ENCODE results near the gene FBLN1. TPM values are rescaled to one million over a fixed set of nuclear protein-coding genes. Genes with fewer than 3 reads are reported as not detected.

Gene FBLN1, protein sequence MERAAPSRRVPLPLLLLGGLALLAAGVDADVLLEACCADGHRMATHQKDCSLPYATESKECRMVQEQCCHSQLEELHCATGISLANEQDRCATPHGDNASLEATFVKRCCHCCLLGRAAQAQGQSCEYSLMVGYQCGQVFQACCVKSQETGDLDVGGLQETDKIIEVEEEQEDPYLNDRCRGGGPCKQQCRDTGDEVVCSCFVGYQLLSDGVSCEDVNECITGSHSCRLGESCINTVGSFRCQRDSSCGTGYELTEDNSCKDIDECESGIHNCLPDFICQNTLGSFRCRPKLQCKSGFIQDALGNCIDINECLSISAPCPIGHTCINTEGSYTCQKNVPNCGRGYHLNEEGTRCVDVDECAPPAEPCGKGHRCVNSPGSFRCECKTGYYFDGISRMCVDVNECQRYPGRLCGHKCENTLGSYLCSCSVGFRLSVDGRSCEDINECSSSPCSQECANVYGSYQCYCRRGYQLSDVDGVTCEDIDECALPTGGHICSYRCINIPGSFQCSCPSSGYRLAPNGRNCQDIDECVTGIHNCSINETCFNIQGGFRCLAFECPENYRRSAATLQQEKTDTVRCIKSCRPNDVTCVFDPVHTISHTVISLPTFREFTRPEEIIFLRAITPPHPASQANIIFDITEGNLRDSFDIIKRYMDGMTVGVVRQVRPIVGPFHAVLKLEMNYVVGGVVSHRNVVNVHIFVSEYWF
- 27.0 TPM for total RNA-seq

GRCh38 chr22:45502215-45503049 lies at the start of gene FBLN1:
Gene FBLN1, plus strand, starts transcription at chr22:45502883. Its CDS starts 103 bp downstream, at chr22:45502986.

Small RNAs within 50 kb of the gene (small RNA-seq; reads per million reads assigned to genes)
- gene RNU6-1161P = not detected

Other genes with a start within 250 kb of the FBLN1 start
- gene UPK3A, start 217.9 kb upstream of the FBLN1 start, total RNA-seq = not detected
- gene FAM118A, start 192.9 kb upstream of the FBLN1 start, total RNA-seq = 34.1 TPM
- gene SMC1B, start 89.3 kb upstream of the FBLN1 start, total RNA-seq = not detected
- gene RIBC2, start 89.2 kb upstream of the FBLN1 start, total RNA-seq = 2.5 TPM
- 292 TPM for gene ATXN10, start 169.0 kb downstream of the FBLN1 start, total RNA-seq